Stimulated activated memory B cell treated with anti-CD40 and anti-IgM and Interleukin-4, amounts not matched to agents 10 μg/mL and 1 μg/mL and 100 μg/mL, for 72 hours (primary cell): ENCODE data around the gene TCEANC2.
A peak's percentile ranks its signal among the peaks of the same experiment; 100 is the strongest.
"Not testable (repeated sequence)": the region's sequence is repeated elsewhere in the genome, so short reads cannot be mapped to it uniquely, and the experiment has no call there.

ENCODE experiments used
- ATAC-seq: fragments of 150-1000 bp; cut with Tn5 transposase; 2 replicates; pipeline ENCODE4 v1.10.0; 2021
- H3K27ac Mint-ChIP-seq: one replicate; pipeline ENCODE4 v1.8.0; 2022; ENCODE audit warnings: mild to moderate bottlenecking, mixed read lengths
- H3K27me3 Mint-ChIP-seq: one replicate; pipeline ENCODE4 v1.8.0; 2022; ENCODE audit warnings: mixed read lengths
- H3K36me3 Mint-ChIP-seq: one replicate; pipeline ENCODE4 v1.8.0; 2022; ENCODE audit warnings: mixed read lengths
- H3K4me1 Mint-ChIP-seq: one replicate; pipeline ENCODE4 v1.8.0; 2022; ENCODE audit warnings: mixed read lengths
- H3K4me3 Mint-ChIP-seq: one replicate; pipeline ENCODE4 v1.8.0; 2022; ENCODE audit warnings: mild to moderate bottlenecking, moderate library complexity, mixed read lengths
- H3K9me3 Mint-ChIP-seq: one replicate; pipeline ENCODE4 v1.8.0; 2022; ENCODE audit warnings: mixed read lengths

Gene TCEANC2

DNA sequence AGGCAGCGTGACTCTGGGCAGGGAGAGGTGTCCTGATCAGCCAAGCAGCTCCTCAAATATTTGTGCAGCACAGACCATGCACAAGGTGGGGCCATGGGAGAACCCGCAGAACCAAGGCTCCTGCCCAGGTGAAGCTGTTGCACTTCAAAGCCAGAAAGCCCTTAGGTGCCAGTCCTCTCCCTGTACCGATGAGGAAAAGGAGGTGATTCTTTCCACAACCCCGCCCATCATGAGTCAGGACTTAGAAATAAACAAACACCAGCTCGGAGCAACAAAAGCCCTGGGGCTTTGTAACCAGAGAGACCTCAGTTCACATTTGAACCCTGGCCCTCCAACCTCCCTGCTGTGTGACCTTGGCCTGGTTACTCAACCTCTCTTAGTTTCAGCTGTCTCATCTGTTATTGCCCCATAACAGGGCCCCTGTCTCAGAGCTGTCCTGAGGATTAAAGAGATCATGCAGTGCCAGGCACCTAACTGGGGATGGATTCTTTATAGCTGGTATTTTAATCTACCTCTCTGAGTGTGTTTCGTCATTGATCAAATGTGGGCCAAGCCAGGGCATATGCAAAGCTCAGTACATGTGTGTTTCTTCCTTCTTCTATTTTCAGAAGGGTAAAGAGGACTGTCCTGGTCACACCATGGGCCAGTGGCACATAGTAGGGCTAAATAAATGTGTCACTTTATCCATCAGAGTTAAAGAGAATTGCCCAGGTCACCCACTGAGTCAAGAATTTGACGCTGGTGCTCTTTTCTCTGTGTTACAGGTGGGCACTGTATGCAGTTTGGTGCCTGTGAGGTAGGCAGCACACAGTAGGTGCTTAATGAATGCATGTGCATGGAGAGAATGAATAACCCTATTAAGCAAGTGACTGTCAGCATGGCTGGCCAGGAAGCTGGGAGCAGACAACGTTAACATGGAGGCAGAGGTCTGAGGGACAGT is 36.8 kb upstream of the TCEANC2 start:
- no peak overlapping the region for H3K27ac Mint-ChIP-seq
- H3K9me3 Mint-ChIP-seq, result no peaks in the 10 kb centered on the region
- peaks cover 28% of the 10 kb centered on the region for H3K27me3 Mint-ChIP-seq

DNA sequence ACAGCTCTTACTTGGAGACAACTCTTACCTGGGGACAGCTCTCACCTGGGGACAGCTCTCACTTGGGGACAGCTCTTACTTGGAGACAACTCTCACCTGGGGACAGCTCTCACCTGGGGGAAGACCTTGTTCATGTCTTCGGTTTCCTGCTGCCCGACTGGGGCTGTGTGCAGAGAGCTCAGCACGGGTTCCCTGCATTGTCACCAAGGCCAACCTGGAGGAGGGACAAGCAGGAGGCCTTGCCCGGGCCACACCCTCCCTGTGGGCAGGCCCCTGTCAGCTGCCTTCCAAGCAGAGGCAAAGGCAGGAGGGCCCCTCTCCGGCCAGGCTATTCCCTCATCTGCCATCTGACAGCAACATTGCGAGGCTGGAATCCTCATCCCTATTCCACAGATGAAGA is 35.4 kb upstream of the TCEANC2 start, which contains the start of gene LDLRAD1:
TSS of gene LDLRAD1 (minus strand) at position 208 of the 400 bp plus-strand sequence. CDS start at position 134, 74 bp downstream.
- Mint-ChIP-seq H3K27ac (no peak within 1 kb of the TSS), H3K36me3 (no peaks in the 10 kb centered on the region), H3K27me3 (peaks cover 22% of the 10 kb centered on the region), H3K4me3 (no peak within 1 kb of the TSS), H3K9me3 (no peaks in the 10 kb centered on the region), H3K4me1 (no peaks in the 10 kb centered on the region)
- no peak for ATAC-seq

More for the DNA sequence above, 36.8 kb upstream of the TCEANC2 start:
- Mint-ChIP-seq H3K36me3 (no peaks in the 10 kb centered on the region), H3K4me1 (no peaks in the 10 kb centered on the region), H3K4me3 (no peak overlapping the region)
- no peak for ATAC-seq

DNA sequence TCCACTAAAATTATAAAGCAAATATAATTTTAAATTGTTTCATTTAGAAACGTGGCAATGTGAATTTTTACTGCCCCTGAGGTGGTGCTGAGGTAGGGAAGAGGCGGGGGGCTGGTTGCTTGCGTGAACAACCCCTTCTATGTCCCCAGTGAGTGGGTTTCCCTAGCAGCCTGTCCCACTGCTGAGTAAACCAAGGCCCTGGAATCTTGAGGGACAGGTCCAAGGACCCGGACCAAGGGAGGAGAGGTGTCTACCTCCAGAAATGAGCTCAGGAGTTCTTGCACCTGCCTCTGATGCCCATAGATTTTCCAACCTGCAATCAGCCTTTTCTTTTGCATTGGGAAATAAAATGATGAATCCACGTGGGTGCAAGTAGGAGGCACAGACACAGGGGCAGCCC is 34.8 kb upstream of the TCEANC2 start:
- H3K9me3 Mint-ChIP-seq, result no peaks in the 10 kb centered on the region
- ATAC-seq, result no peak
- H3K27me3 Mint-ChIP-seq, result peaks cover 16% of the 10 kb centered on the region
- no peak overlapping the region for H3K27ac Mint-ChIP-seq
- no peak overlapping the region for H3K4me3 Mint-ChIP-seq
- H3K36me3 Mint-ChIP-seq, result no peaks in the 10 kb centered on the region
- no peaks in the 10 kb centered on the region for H3K4me1 Mint-ChIP-seq

GRCh38 chr1:54019562-54020176 is 33.7 kb upstream of the TCEANC2 start:
- not testable (repeated sequence) for H3K27ac Mint-ChIP-seq, H3K4me3 Mint-ChIP-seq, H3K9me3 Mint-ChIP-seq

DNA sequence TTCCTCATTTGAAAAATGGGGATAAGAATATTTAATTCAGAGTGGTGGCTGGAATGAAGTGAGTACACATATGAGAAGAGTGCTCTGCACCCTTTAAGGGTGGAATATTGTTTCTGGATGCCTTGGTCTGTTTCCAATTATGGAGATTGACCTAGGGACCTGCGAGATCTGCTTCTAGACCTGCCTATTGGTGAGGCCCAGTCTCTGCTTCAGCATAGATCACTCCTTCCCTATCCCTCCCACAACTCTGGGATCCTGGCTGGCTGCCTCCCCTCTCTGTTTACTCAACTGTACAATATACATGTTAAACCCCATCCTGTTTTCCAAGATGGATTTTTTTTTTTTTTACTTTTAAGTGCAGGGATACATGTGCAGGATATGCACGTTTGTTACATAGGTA is 29.1 kb upstream of the TCEANC2 start:
- ATAC-seq, result no peak
- Mint-ChIP-seq H3K4me1 (no peaks in the 10 kb centered on the region), H3K36me3 (peaks cover 3% of the 10 kb centered on the region), H3K9me3 (no peaks in the 10 kb centered on the region), H3K4me3 (no peak overlapping the region), H3K27ac (no peak overlapping the region), H3K27me3 (no peaks in the 10 kb centered on the region)

More at GRCh38 chr1:54019562-54020176, 33.7 kb upstream of the TCEANC2 start:
- not testable (repeated sequence) for H3K4me1 Mint-ChIP-seq, H3K36me3 Mint-ChIP-seq, ATAC-seq
- peaks cover 10% of the 10 kb centered on the region for H3K27me3 Mint-ChIP-seq

DNA sequence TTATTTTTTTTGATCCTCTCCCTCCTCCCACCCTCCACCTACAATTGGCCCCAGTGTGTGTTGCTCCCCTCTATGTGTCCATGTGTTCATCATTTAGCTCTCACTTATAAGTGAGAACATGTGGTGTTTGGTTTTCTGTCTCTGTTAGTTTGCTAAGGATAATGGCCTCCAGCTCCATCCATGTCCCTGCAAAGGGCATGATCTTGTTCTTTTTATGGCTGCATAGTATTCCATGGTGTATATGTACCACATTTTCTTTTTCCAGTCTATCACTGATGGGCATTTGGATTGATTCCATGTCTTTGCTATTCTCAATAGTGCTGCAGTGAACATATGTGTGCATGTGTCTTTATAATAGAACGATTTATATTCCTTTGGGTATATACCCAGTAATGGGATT is 28.6 kb upstream of the TCEANC2 start:
- not testable (repeated sequence) for H3K9me3 Mint-ChIP-seq, ATAC-seq, H3K36me3 Mint-ChIP-seq, H3K4me1 Mint-ChIP-seq, H3K4me3 Mint-ChIP-seq, H3K27ac Mint-ChIP-seq, H3K27me3 Mint-ChIP-seq

DNA sequence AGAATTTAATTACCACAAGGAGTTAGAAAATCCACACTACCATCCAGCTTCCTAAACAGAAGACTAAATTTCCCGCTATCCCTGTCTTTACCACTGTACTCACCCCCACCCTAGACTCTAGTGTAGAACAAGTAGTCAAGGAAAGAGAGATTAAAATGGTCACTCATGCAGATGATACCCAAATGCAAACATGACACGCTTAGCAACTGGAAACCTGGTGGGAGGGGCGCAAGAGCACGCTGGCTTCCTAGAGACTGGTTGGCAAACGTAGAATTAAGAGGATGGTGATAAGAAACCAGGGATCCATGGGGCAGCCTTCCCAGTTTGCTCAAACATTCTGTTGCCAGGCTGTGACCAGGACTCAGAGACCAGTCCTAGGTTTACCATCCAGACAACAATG is 25.6 kb upstream of the TCEANC2 start:
- no peak for ATAC-seq
- H3K9me3 Mint-ChIP-seq, result no peaks in the 10 kb centered on the region

DNA sequence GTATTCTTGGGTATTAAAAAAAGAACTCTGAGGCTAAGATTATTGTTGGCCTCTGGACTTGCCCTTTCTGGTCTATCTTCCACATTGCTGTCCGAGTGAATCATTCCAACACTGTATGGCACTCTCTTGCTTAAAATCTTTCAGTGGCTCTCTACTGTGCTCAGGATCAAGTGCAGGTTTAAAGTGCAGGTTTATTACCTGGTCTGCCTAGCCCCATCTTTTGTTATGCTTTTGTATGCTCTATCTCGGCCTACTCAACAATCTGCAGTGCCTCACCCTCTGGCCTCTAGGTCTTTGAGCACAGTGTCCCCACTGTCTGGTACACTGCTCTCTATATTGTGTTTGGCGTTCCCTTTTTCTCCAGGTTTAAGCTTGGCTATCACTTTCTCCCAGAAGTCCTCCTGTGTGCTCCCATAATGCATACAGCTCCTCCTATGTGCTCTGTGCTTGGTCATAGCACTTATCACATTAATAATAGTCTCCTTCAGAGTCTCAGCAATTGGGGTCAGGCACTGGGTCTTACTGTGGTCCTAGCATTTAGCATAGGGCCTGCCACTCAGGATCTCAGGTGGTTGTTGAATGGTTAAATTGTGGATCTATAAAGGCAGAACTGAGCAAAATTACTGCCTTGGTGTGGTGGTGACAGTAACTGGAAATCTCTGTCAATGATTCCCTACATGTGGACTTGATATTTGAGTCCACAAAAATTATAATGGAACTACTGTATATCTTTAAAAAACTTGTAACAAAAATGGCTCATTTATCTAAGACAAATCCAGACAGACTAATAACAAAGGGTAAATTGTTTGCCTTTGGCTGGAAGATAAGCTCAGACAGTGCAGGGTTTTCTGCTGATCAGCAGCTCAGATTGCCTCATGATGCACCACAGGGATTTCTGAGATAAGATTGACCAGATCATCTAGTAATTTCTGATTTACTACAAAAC is 24.8 kb upstream of the TCEANC2 start:
- Mint-ChIP-seq H3K4me1 (no peaks in the 10 kb centered on the region), H3K36me3 (peaks cover 30% of the 10 kb centered on the region), H3K27ac (no peak overlapping the region), H3K27me3 (no peaks in the 10 kb centered on the region), H3K9me3 (no peaks in the 10 kb centered on the region), H3K4me3 (no peak overlapping the region)
- ATAC-seq, result no peak

More for the DNA sequence above, 25.6 kb upstream of the TCEANC2 start:
- Mint-ChIP-seq H3K27me3 (no peaks in the 10 kb centered on the region), H3K4me1 (no peaks in the 10 kb centered on the region), H3K27ac (no peak overlapping the region), H3K4me3 (no peak overlapping the region), H3K36me3 (peaks cover 29% of the 10 kb centered on the region)

- no peak for ATAC-seq
- H3K36me3 Mint-ChIP-seq, result peaks cover 40% of the 10 kb centered on the region
- H3K4me1 Mint-ChIP-seq, result no peaks in the 10 kb centered on the region
- H3K4me3 Mint-ChIP-seq, result no peak overlapping the region
- H3K9me3 Mint-ChIP-seq, result no peaks in the 10 kb centered on the region
- no peak overlapping the region for H3K27ac Mint-ChIP-seq
- no peaks in the 10 kb centered on the region for H3K27me3 Mint-ChIP-seq
Measured at GRCh38 chr1:54037476-54037875, 15.9 kb upstream of the TCEANC2 start.

GRCh38 chr1:54041806-54042205 is 11.6 kb upstream of the TCEANC2 start:
- H3K4me3 Mint-ChIP-seq, result no peak overlapping the region
- no peak overlapping the region for H3K27ac Mint-ChIP-seq
- no peaks in the 10 kb centered on the region for H3K27me3 Mint-ChIP-seq
- no peaks in the 10 kb centered on the region for H3K9me3 Mint-ChIP-seq
- no peak for ATAC-seq
- peaks cover 20% of the 10 kb centered on the region for H3K4me1 Mint-ChIP-seq
- H3K36me3 Mint-ChIP-seq, result peaks cover 34% of the 10 kb centered on the region

DNA sequence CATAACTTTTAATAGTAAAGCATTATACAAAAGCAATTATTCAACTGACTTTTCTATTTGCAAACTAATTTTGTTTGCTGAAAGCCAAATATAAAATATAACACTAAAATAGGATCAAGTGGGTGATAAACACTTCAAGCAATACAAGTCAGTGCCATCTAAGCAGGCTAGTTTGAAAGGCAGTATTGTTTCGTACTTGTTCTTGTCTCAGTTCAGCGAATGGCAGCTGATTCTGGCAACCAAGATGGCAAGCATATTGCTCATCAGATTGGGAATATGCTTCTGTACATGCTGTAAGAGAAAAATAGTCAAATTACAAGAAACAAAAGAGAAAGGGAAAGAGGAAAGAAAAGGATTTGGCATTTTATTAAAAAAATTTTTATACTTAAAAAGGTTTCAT is 7.9 kb upstream of the TCEANC2 start:
- no peak overlapping the region for H3K27ac Mint-ChIP-seq
- peaks cover 33% of the 10 kb centered on the region for H3K4me1 Mint-ChIP-seq
- H3K36me3 Mint-ChIP-seq, result peaks cover 24% of the 10 kb centered on the region
- H3K27me3 Mint-ChIP-seq, result no peaks in the 10 kb centered on the region
- H3K4me3 Mint-ChIP-seq, result no peak overlapping the region
- no peaks in the 10 kb centered on the region for H3K9me3 Mint-ChIP-seq
- ATAC-seq, result no peak

DNA sequence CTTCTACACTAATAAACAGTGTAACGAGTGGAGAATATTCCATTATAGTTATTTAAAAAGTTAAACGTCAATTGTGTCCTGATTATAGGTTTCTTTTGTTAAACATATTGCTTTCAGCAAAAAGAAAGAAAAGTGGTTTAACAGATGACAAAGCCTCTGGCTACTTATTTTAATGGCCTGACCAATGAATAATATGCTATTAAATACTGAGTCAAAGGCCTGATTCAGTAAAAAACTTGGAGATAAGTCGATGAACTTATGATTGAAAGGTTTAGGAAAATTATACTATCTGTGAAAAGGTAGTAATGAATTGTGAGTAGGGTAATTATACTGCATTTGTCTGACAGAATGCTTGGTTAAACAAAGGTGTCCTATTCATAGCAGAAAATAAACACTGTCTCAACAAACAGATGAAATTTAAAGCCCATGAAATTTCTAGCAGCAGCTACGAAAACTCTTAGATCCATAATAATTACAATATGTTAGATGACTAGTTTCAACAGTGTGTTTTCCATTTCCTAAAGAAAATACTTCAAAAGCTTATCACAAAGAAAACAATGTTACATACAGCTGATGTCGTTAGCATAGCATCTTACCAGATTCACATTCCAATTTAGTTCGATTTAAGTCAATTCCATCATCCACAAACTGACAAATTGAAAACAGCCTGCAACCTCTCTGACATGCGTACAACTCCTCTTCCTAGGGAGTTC is 6.6 kb upstream of the TCEANC2 start:
- Mint-ChIP-seq H3K4me3 (peak overlapping the region; percentile 41), H3K9me3 (no peaks in the 10 kb centered on the region), H3K27ac (peak overlapping the region; percentile 63), H3K36me3 (peaks cover 23% of the 10 kb centered on the region), H3K4me1 (peaks cover 33% of the 10 kb centered on the region), H3K27me3 (no peaks in the 10 kb centered on the region)
- ATAC-seq, result no peak

DNA sequence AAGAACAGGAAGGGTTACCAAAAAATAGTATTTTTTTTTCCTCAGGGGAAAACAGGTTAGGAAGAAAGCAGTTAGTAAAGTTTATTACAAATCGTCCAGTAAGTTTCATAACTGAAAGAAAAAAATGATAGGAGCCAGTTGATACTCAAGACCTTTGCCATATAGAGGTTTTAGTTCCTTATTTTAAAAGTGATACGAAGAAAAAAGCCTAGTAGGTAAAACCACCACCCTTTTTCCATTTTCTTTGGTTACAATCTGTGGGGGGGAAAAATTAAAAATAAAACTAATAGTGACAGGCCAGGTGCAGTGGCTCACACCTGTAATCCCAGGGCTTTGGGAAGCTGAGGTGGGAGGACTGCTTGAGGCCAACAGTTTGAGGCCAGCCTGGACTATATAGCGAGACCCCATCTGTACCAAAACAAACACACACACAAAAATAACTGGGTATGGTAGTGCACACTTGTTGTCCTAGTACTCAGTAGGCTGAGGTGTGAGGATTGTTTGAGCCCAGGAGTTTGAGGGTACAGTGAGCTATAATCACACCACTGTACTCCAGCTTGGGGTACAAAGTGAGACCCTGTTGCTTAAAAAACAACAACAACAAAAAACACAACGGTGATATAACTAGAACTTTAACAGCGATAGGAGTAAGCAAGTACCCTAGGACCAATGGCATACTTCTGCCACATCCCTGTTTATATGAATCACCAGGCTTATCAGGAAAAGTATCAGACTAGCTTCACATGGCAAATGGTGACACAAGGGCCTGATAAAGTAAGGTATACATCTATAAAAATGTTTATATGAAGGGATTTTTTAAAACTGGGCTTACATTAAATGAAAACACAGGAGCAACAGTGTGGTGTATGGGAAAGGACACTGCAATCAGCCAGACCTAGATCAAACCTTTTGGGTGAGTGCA is 5.8 kb upstream of the TCEANC2 start:
- H3K4me1 Mint-ChIP-seq, result peaks cover 33% of the 10 kb centered on the region
- no peaks in the 10 kb centered on the region for H3K9me3 Mint-ChIP-seq
- no peaks in the 10 kb centered on the region for H3K27me3 Mint-ChIP-seq
- peak; percentile 59 for ATAC-seq
- peaks cover 19% of the 10 kb centered on the region for H3K36me3 Mint-ChIP-seq
- H3K27ac Mint-ChIP-seq, result peak overlapping the region; percentile 63
- peak overlapping the region; percentile 41 for H3K4me3 Mint-ChIP-seq

- not testable (repeated sequence) for H3K4me3 Mint-ChIP-seq, H3K27ac Mint-ChIP-seq, H3K27me3 Mint-ChIP-seq, ATAC-seq, H3K36me3 Mint-ChIP-seq, H3K9me3 Mint-ChIP-seq
- peaks cover 26% of the 10 kb centered on the region for H3K4me1 Mint-ChIP-seq
Measured at GRCh38 chr1:54050435-54050834, 3.0 kb upstream of the TCEANC2 start.
